IPS DF 4.7 (cell line): ENCODE results near the gene SYT1.

Experiments
- DNase-seq: peaks from one replicate; pipeline ENCODE4 v3.0.0-alpha.2; 2013; ENCODE audit warnings: low spot score; ENCODE audit errors: extremely low read depth

Gene SYT1

GRCh38 chr12:78891646-78892353 is 27.2 kb downstream of the SYT1 start:
- no peak for DNase-seq

- DNase-seq = no peak
Measured at GRCh38 chr12:78898416-78898815, 33.8 kb downstream of the SYT1 start.

DNA sequence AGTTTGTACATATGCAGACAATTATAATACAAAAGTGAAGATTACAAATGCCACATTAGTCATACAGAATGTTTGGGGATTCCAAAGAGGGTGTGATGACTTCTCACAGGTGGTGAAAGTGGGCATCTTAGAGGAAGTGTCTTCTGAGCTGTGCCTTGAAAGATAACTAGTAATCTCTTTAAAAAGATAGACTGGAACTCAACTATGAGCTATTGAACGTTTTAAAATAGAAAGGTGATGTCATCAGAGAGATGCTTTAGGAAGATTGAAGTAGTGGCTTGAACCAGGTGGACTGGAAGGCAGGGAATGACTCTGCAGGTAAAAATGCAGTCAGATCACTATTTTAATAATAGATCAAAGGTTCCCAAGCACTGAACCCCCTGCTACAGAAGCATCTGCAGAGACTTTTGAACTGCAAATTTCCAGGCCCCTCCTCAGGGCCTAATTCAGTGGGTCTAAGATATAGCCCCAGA is 50.3 kb downstream of the SYT1 start:
- peak; percentile 49 for DNase-seq

- no peak for DNase-seq
Measured at GRCh38 chr12:78916845-78917480, 52.4 kb downstream of the SYT1 start.

DNA sequence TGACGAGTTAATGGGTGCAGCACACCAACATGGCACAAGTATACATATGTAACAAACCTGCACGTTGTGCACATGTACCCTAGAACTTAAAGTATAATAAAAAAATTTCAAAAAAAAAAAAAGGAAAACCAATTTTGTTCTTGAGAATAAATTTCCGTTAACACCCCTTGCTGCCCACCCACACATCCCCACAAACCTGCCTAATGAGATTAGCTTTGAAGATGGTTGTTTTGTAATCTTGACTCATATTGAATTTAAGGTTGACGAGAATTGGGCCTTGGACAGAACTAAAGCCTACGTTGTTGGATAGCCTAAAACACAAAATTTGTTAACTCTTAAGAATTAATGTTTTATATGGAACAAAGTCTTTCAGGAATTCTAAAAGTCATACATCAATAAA is 52.9 kb downstream of the SYT1 start:
- DNase-seq = no peak

- no peak for DNase-seq
Measured at GRCh38 chr12:78918268-78918667, 53.7 kb downstream of the SYT1 start.

- DNase-seq = no peak
Measured at GRCh38 chr12:78928200-78929074, 63.9 kb downstream of the SYT1 start.

GRCh38 chr12:78929075-78929418 is 64.5 kb downstream of the SYT1 start:
- no peak for DNase-seq

DNA sequence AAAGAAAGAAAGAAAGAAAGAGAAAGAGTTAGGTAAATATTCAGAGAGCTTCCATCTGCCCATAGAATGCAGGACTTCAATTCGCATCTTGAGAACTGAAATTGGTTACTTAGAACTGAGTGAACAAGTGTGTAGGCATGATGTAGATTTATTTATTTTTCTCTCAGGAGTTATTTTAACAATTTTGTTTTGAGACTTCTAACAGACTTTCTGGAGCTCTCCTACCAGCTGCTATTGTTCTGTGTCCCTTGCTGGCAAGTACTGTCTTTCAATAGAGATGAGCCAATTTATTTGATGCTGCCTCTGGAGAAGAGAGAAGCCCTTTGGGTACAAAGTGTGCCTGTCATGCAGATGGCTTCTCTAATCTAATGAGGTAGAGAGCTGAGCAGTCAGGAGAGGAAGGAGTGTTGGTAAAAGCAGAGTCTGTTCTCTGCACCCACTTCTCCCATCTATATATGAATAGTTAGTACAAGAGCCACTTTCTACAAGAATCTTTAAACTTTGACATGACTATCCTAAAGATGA is 67.0 kb downstream of the SYT1 start:
- DNase-seq = no peak

GRCh38 chr12:78933014-78933413 is 68.4 kb downstream of the SYT1 start:
- no peak for DNase-seq

GRCh38 chr12:78938341-78939084 is 73.9 kb downstream of the SYT1 start:
- DNase-seq = no peak

- DNase-seq = no peak
Measured at GRCh38 chr12:78949532-78949931, 85.0 kb downstream of the SYT1 start.

DNA sequence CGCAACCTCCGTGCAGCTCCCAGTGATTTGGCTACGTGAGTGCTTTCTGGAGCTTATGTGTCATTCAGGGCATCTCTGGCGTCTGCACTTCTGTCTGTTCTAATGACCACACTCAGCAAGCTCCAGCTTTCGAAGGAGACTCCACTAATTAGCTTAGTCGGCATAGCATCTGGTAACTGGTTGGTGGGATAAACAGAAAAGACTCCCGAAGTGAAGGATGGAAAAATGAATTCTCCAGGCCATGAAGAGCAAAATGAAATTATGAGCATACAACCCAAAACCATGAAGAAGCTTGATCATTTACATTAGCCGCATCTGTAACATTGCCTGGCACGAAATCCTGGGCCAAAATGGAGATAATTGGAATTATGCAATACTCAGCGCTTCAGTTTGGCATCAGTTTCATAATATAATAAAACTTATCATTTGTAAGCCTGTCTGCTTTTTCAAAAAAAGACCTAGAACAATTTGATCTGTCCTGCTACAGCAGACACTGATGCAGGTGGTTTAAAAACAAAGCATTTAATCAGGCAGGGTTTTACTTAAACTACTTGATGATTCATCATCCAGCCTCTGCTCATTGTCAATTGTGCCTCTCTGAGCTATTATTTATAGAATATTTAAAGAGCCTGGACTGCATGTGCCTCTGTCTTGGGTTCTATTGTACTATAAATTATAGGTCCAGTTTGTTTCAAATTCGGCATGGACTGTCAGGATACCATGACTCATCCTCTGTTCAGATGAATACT is 87.4 kb downstream of the SYT1 start:
- DNase-seq = no peak

DNA sequence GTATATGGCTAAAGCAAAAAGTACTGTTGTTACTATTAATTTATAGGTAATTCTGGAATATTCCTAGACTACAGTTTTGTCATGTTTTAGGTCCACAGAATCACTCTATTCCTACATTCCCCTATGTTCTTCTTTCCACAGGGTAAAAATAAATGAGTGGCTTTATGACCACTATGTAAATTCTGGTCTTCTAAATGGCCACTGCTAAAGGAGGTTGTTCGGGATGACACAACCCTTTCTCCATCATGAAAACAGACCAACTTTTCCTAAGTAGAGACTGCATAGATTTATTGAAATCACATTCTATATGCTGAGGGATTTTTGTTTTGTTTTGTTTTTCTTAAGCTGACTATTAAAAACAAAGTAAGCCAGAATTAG is 88.0 kb downstream of the SYT1 start:
- DNase-seq = no peak

GRCh38 chr12:78958941-78959340 is 94.4 kb downstream of the SYT1 start:
- no peak for DNase-seq

- DNase-seq = no peak
Measured at GRCh38 chr12:78959556-78959955, 95.0 kb downstream of the SYT1 start.

- DNase-seq = no peak
Measured at GRCh38 chr12:78961171-78961570, 96.6 kb downstream of the SYT1 start.

DNA sequence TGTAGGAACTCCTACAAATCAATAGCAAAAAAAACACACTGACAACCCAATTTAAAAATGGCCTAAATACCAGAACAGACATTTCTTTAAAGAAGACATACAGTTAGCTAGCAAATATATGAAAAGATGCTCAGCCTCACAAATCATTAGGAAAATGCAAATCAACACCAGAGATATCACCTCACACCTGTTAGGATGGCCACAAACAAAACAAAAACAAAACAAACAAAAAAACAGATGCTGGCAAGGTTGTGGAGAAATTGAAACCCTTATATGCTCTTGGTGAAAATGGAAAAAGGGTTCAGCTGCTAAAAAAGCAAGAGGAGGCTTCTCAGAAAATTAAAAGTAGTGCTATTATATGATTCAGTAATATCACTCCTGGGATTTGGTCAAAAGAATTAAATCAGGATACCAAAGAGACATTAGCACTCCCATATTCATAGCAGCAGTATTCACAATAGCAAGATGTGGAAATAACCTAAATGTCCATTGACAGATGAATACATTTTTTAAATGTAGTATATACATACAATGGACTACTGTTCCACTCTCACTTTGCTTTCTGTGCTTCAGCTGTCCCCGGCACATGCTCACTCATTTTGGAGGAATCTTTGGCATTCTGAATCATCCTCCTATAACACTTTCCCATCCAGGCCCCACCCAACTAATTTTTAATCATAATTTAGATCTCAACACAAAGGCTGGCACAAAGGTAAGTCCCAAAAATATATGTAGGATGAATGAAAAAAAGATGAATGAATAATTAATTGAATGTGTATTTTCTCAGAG is 99.1 kb downstream of the SYT1 start:
- no peak for DNase-seq

GRCh38 chr12:78964521-78964920 is 99.9 kb downstream of the SYT1 start:
- DNase-seq = no peak

GRCh38 chr12:78966062-78966461 is 101.5 kb downstream of the SYT1 start:
- DNase-seq = no peak
